ENCODE results near the gene TTL. TPM values are rescaled to one million over a fixed set of nuclear protein-coding genes. Genes with fewer than 3 reads are reported as not detected.

TTL gene
- total RNA-seq, 6 donors from 2014 or later, result 11.5 to 45.4 (median 27.8) TPM

GRCh38 chr2:112539306-112539705, 57.4 kb downstream of the TTL start:
- DNase-seq, result no peak
- 53 to 64% methylated on average over 2 of the region's 2 CpGs for WGBS, 2 donors

GRCh38 chr2:112540906-112541305, 59.0 kb downstream of the TTL start:
- Histone ChIP-seq H3K27ac (peak overlapping the region in 2 of 4 donors; percentile 93), H3K36me3 (peaks cover 0 to under 1% (median 0%) of the 10 kb centered on the region in 4 donors), H3K4me3 (peak overlapping the region in 1 of 4 donors; percentile 98), H3K27me3 (no peaks in the 10 kb centered on the region), H3K4me1 (peaks cover 11 to 27% (median 14%) of the 10 kb centered on the region in 4 donors), H3K9me3 (no peaks in the 10 kb centered on the region)
- no peak for ATAC-seq (ENCODE audit: low FRiP score in 2 of 2)
- no peak for DNase-seq
- TF ChIP-seq EP300 (IDR thresholded peaks at IDR 0.05) (no peak), POLR2AphosphoS5 (IDR thresholded peaks at IDR 0.05) (no peak), POLR2A (IDR thresholded peaks at IDR 0.05) (no peak), CTCF (IDR thresholded peaks at IDR 0.05) (no peak)
- 27 to 29% methylated on average over 2 of the region's 2 CpGs for WGBS, 2 donors

More at GRCh38 chr2:112539306-112539705, 57.4 kb downstream of the TTL start:
- Histone ChIP-seq H3K27me3 (no peaks in the 10 kb centered on the region), H3K27ac (no peak overlapping the region), H3K36me3 (no peaks in the 10 kb centered on the region), H3K4me3 (no peak overlapping the region), H3K9me3 (no peaks in the 10 kb centered on the region), H3K4me1 (peaks cover 11 to 27% (median 14%) of the 10 kb centered on the region in 4 donors)
- ATAC-seq (ENCODE audit: low FRiP score in 2 of 2), result no peak
- no peak for TF ChIP-seq POLR2A (IDR thresholded peaks at IDR 0.05)
- no peak for TF ChIP-seq CTCF (IDR thresholded peaks at IDR 0.05)
- TF ChIP-seq EP300 (IDR thresholded peaks at IDR 0.05), result no peak
- TF ChIP-seq POLR2AphosphoS5 (IDR thresholded peaks at IDR 0.05), result no peak

- peak overlapping the region; percentile 86 to 93 (median 92) for H3K27ac ChIP-seq
- H3K4me3 ChIP-seq, result peak overlapping the region; percentile 76 to 99 (median 97)
- ATAC-seq (ENCODE audit: low FRiP score in 2 of 2) (peak; percentile 93), DNase-seq (peak in 1 of 2 donors; percentile 87)
- no peaks in the 10 kb centered on the region for H3K27me3 ChIP-seq
- no peaks in the 10 kb centered on the region for H3K9me3 ChIP-seq
- peak in 1 of 2 donors; percentile 36 for TF ChIP-seq POLR2AphosphoS5 (IDR thresholded peaks at IDR 0.05)
- TF ChIP-seq CTCF (IDR thresholded peaks at IDR 0.05), result no peak
- TF ChIP-seq POLR2A (IDR thresholded peaks at IDR 0.05), result peak in 3 of 4 donors; percentile 23 to 70 (median 48)
- H3K36me3 ChIP-seq, result peaks cover 0 to 5% (median 0%) of the 10 kb centered on the region in 4 donors
- 15 to 32% methylated on average over 16 to 34 of the region's 34 CpGs for WGBS, 2 donors
- peaks cover 11 to 27% (median 14%) of the 10 kb centered on the region in 4 donors for H3K4me1 ChIP-seq
Observed at GRCh38 chr2:112541315-112542122, 59.6 kb downstream of the TTL start.

GRCh38 chr2:112542123-112542983, 60.4 kb downstream of the TTL start, which contains the start of gene POLR1B:
Gene POLR1B (plus strand): TSS chr2:112542465. CDS start chr2:112542495, 30 bp downstream.
- Histone ChIP-seq H3K9me3 (no peaks in the 10 kb centered on the region), H3K36me3 (peaks cover 0 to 6% (median under 1%) of the 10 kb centered on the region in 4 donors), H3K4me3 (peak within 1 kb of the TSS; percentile 76 to 99 (median 97)), H3K27me3 (no peaks in the 10 kb centered on the region), H3K27ac (peak within 1 kb of the TSS; percentile 86 to 93 (median 92)), H3K4me1 (peaks cover 17 to 31% (median 18%) of the 10 kb centered on the region in 4 donors)
- TF ChIP-seq POLR2A (IDR thresholded peaks at IDR 0.05), result peak in 1 of 4 donors; percentile 51
- TF ChIP-seq EP300 (IDR thresholded peaks at IDR 0.05), result peak in 1 of 4 donors; percentile 10
- TF ChIP-seq POLR2AphosphoS5 (IDR thresholded peaks at IDR 0.05), result peak; percentile 33 to 36
- TF ChIP-seq CTCF (IDR thresholded peaks at IDR 0.05), result no peak
- 0% methylated on average over 21 to 61 of the region's 67 CpGs for WGBS, 2 donors
- DNase-seq (peak; percentile 89 to 91), ATAC-seq (ENCODE audit: low FRiP score in 2 of 2) (peak; percentile 96 to 97)

Measured in upper lobe of left lung (tissue), 6 donors.